A375 (cell line): Measurements from ENCODE around the gene KIF3A. TPM values are rescaled to one million over a fixed set of nuclear protein-coding genes. Genes with fewer than 3 reads are reported as not detected.

ENCODE experiments used
- total RNA-seq: library from RNA; depleted of rRNA; stranded (reverse); fragments of >200 nt; shearing (Covaris generic); gene quantifications from 2 replicates; pipeline ENCODE4 v1.2.3, GENCODE V29; 2014; rRNA removed

The KIF3A gene
- total RNA-seq: 8.1 and 10.6 TPM in 2 replicates

GRCh38 chr5:132736853-132737833 is at the start of gene KIF3A:
KIF3A (minus strand) TSS chr5:132737546; CDS start chr5:132737419, 127 bp downstream.

GRCh38 chr5:132777209-132778069 is 40.1 kb upstream of the KIF3A start, which contains the start of gene SEPTIN8:
SEPTIN8 (minus strand) TSS chr5:132777239; CDS start chr5:132777137, 102 bp downstream.

GRCh38 chr5:132746954-132747615 is 9.7 kb upstream of the KIF3A start, which contains the start of gene CCNI2:
CCNI2 (plus strand) TSS chr5:132747426; CDS start chr5:132747496, 70 bp downstream.

GRCh38 chr5:132673939-132674630 is 63.3 kb downstream of the KIF3A start, which contains the start of gene IL4:
IL4 (plus strand) TSS chr5:132673989; CDS start chr5:132674051, 62 bp downstream.

GRCh38 chr5:132657676-132658380 is 79.5 kb downstream of the KIF3A start, which contains the start of gene IL13:
IL13 (plus strand) TSS chr5:132658173; CDS start chr5:132658187, 14 bp downstream.

Other genes with a start within 250 kb of the KIF3A start
- gene IRF1, start 246.8 kb downstream of the KIF3A start, total RNA-seq: 23.5 and 30.7 TPM in 2 replicates
- gene IL5, start 194.0 kb downstream of the KIF3A start, total RNA-seq: not detected in 2 replicates
- gene RAD50, start 180.6 kb downstream of the KIF3A start, total RNA-seq: 16.9 and 23.4 TPM in 2 replicates
- 0.42 TPM in 1 of 2 replicates, not detected in the other for gene IL13, start 79.4 kb downstream of the KIF3A start, total RNA-seq
- not detected in 2 replicates for gene IL4, start 63.6 kb downstream of the KIF3A start, total RNA-seq
- 0.19 TPM in 1 of 2 replicates, not detected in the other for gene CCNI2, start 9.9 kb upstream of the KIF3A start, total RNA-seq
- 33.8 and 36.1 TPM in 2 replicates for gene SEPTIN8, start 39.7 kb upstream of the KIF3A start, total RNA-seq
- gene SOWAHA, start 75.8 kb upstream of the KIF3A start, total RNA-seq: 0.15 and 0.32 TPM in 2 replicates
- 9.9 and 14.4 TPM in 2 replicates for gene SHROOM1, start 93.1 kb upstream of the KIF3A start, total RNA-seq
- 0.16 and 0.23 TPM in 2 replicates for gene GDF9, start 128.9 kb upstream of the KIF3A start, total RNA-seq
- gene UQCRQ, start 129.1 kb upstream of the KIF3A start, total RNA-seq: 325 and 380 TPM in 2 replicates
- 0.11 TPM in 2 replicates for gene LEAP2, start 136.1 kb upstream of the KIF3A start, total RNA-seq
- 31.7 and 34.9 TPM in 2 replicates for gene AFF4, start 226.1 kb upstream of the KIF3A start, total RNA-seq